AG10803 (cell line): ENCODE data around the gene CRISP3.

Experiments
- DNase-seq: peaks from one replicate; pipeline ENCODE4 v3.0.0; 2010; ENCODE audit warnings: low read depth
- H3K4me3 ChIP-seq: 2 replicates; pipeline ENCODE4 v1.5.1; 2011; ENCODE audit warnings: mild to moderate bottlenecking, low read length, control low read depth
- CTCF ChIP-seq: conservative IDR thresholded peaks from 2 replicates; pipeline ENCODE4 v1.5.1; 2011; ENCODE audit warnings: mild to moderate bottlenecking, low read length, control low read depth, inconsistent platforms

Gene CRISP3, protein sequence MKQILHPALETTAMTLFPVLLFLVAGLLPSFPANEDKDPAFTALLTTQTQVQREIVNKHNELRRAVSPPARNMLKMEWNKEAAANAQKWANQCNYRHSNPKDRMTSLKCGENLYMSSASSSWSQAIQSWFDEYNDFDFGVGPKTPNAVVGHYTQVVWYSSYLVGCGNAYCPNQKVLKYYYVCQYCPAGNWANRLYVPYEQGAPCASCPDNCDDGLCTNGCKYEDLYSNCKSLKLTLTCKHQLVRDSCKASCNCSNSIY

DNA sequence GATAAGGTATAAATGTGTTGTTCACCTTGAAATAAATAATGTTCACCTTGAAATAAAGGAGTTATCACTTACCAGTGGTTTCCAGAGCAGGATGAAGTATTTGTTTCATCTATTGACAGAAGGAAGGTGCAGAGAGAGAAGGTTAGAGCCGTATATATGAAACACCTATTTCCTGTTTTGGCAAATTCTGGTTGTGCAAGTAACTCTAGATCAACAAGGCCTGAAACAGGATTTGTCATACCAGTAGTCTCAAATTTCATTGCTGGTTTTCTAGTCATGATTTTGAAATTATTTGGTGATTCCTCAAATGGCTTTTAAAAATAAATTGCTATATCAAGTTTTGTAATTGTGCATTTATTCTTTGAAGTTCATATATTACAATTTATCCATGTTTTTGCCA, at the start of gene CRISP3:
CRISP3 (minus strand) TSS at position 130 of the 400 bp plus-strand sequence; CDS start at position 109, 21 bp downstream.
- H3K4me3 ChIP-seq = no peak within 1 kb of the TSS
- DNase-seq = no peak
- no peak for TF ChIP-seq CTCF

- no peak for DNase-seq
- no peak overlapping the region for H3K4me3 ChIP-seq
- no peak for TF ChIP-seq CTCF
Measured at GRCh38 chr6:49790341-49790740, 46.2 kb upstream of the CRISP3 start.

DNA sequence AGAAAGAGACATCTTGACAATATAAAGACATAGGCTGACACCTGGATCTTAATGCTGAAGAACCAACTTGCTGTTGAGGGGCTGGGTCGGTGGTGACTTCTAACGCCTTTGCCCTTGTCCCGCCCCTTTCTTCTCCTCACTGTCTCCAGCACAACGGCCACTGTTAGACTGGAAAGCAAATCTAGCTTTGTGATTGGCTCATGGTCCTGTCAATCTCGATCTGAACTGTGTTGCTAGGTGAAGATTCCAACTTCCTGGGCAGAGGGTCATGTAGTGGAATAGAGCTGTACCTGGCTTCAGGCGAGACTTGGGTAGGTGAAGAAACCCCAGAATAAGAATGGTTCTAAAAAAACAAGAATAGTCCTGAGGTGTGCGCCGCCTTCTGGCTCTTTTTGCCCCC, 43.0 kb upstream of the CRISP3 start, which contains the start of gene PGK2:
PGK2 (minus strand) TSS at position 110 of the 400 bp plus-strand sequence; CDS start at position 12, 98 bp downstream.
- no peak for DNase-seq
- TF ChIP-seq CTCF = no peak
- no peak within 1 kb of the TSS for H3K4me3 ChIP-seq

- DNase-seq = no peak
- no peak for TF ChIP-seq CTCF
- H3K4me3 ChIP-seq = no peak overlapping the region
Measured at GRCh38 chr6:49784272-49784671, 40.1 kb upstream of the CRISP3 start.

DNA sequence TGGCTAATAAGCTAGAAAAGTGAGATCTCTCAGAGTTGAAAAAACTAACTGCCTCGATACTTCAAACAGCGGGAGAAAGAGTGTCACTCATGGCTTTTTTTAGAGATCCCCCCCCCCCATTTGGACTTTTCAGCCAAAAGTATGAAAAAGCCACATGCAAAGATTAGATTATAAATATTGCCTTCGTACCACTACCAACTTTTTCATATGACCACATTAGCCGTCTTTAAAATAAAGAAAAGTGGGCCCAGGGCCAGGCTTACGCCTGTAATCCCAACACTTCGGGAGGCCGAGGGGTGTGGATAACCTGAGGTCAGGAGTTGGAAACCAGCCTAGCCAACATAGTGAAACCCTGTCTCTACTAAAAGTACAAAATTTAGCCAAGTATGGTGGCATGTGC, 38.5 kb upstream of the CRISP3 start:
- no peak overlapping the region for H3K4me3 ChIP-seq
- no peak for TF ChIP-seq CTCF
- DNase-seq = no peak

DNA sequence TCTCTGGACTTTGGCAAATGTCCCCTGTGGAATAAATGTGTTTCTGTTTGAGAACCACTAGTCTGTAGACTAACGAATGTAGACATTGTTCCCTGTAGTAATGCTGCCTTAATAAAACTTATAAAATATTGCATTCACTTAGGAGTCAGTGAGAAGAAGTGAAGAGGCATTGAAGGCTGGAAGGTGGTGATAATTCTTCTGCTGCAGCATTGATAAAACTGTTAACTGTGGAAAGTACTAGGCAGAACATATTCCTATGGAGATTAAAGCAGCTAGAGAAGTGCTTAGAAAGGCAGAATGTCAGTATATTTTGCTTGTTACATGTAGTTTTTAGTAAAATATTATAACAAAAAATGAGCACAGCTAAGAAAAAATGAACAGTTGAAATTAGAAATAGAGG, 38.1 kb upstream of the CRISP3 start:
- TF ChIP-seq CTCF = no peak
- H3K4me3 ChIP-seq = no peak overlapping the region
- DNase-seq = no peak

DNA sequence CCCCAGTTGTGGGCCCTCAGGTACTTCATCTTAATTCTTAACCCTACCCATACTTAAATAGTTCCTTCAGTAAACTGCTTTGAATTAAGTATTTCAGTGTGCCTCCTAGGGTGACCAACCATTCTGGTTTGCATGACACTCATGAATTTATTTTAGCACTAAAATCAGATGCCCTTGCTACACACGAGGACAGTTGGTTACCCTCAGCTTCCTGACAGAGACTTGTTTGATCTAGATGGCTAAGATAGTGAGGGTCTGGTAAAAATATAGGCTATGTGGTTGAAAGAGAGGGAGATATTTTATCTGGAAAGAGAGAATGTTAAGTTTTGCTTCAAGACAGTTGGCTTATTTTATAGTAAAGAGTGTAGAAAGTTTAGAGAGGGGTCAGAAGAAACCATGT, 32.3 kb upstream of the CRISP3 start:
- no peak for DNase-seq
- TF ChIP-seq CTCF = no peak
- no peak overlapping the region for H3K4me3 ChIP-seq
